ENCODE data around the gene NELL1. TPM values are rescaled to one million over a fixed set of nuclear protein-coding genes. Genes with fewer than 3 reads are reported as not detected.

The NELL1 gene
- total and polyA plus RNA-seq, 3 experiments from 2014 or later: not detected

GRCh38 chr11:21082853-21083252 is 413.5 kb downstream of the NELL1 start:
- no peak overlapping the region for H3K27ac ChIP-seq (ENCODE audit: low read depth, low read length)
- H3K27me3 ChIP-seq (ENCODE audit: insufficient read depth, low read length, poor library complexity, severe bottlenecking): no peaks in the 10 kb centered on the region
- no peaks in the 10 kb centered on the region for H3K9me3 ChIP-seq (ENCODE audit: low read length)
- H3K36me3 ChIP-seq (ENCODE audit: insufficient read depth, low read length): no peaks in the 10 kb centered on the region
- no peak overlapping the region for H3K27ac Mint-ChIP-seq
- POLR2A ChIA-PET: no interaction called here
- peaks cover 0 to 7% (median 5%) of the 10 kb centered on the region in 5 donors for H3K9me3 Mint-ChIP-seq
- no peak overlapping the region for H3K4me3 Mint-ChIP-seq
- CTCF ChIA-PET: no interaction called here
- no peaks in the 10 kb centered on the region for H3K4me1 ChIP-seq (ENCODE audit: insufficient read depth, low read length)
- no peaks in the 10 kb centered on the region for H3K27me3 Mint-ChIP-seq
- H3K36me3 Mint-ChIP-seq: no peaks in the 10 kb centered on the region
- no peak for DNase-seq
- no peak overlapping the region for H3K4me3 ChIP-seq (ENCODE audit: low read length)
- H3K4me1 Mint-ChIP-seq: no peaks in the 10 kb centered on the region

GRCh38 chr11:21088930-21089329 is 419.5 kb downstream of the NELL1 start:
- H3K4me1 ChIP-seq (ENCODE audit: insufficient read depth, low read length): no peaks in the 10 kb centered on the region
- POLR2A ChIA-PET: no interaction called here
- H3K4me3 ChIP-seq (ENCODE audit: low read length): no peak overlapping the region
- H3K36me3 ChIP-seq (ENCODE audit: insufficient read depth, low read length): no peaks in the 10 kb centered on the region
- H3K9me3 Mint-ChIP-seq: peaks cover 5 to 23% (median 13%) of the 10 kb centered on the region in 5 donors
- no peaks in the 10 kb centered on the region for H3K27me3 Mint-ChIP-seq
- no peak for DNase-seq
- H3K4me3 Mint-ChIP-seq: no peak overlapping the region
- H3K9me3 ChIP-seq (ENCODE audit: low read length): no peaks in the 10 kb centered on the region
- no peak overlapping the region for H3K27ac Mint-ChIP-seq
- H3K27me3 ChIP-seq (ENCODE audit: insufficient read depth, low read length, poor library complexity, severe bottlenecking): no peaks in the 10 kb centered on the region
- H3K27ac ChIP-seq (ENCODE audit: low read depth, low read length): no peak overlapping the region
- CTCF ChIA-PET: no interaction called here
- H3K4me1 Mint-ChIP-seq: no peaks in the 10 kb centered on the region
- H3K36me3 Mint-ChIP-seq: no peaks in the 10 kb centered on the region

GRCh38 chr11:21104641-21105040 is 435.3 kb downstream of the NELL1 start:
- POLR2A ChIA-PET: no interaction called here
- no peak overlapping the region for H3K27ac ChIP-seq (ENCODE audit: low read depth, low read length)

GRCh38 chr11:21105196-21105917 is 436.0 kb downstream of the NELL1 start:
- no peaks in the 10 kb centered on the region for H3K36me3 Mint-ChIP-seq
- H3K27me3 ChIP-seq (ENCODE audit: insufficient read depth, low read length, poor library complexity, severe bottlenecking): no peaks in the 10 kb centered on the region
- ChIA-PET CTCF (no interaction called here), POLR2A (no interaction called here)
- no peak overlapping the region for H3K27ac ChIP-seq (ENCODE audit: low read depth, low read length)
- H3K9me3 Mint-ChIP-seq: peaks cover 3 to 28% (median 11%) of the 10 kb centered on the region in 5 donors
- H3K4me3 ChIP-seq (ENCODE audit: low read length): no peak overlapping the region
- no peaks in the 10 kb centered on the region for H3K4me1 ChIP-seq (ENCODE audit: insufficient read depth, low read length)
- DNase-seq: no peak
- H3K27ac Mint-ChIP-seq: no peak overlapping the region
- no peaks in the 10 kb centered on the region for H3K27me3 Mint-ChIP-seq
- H3K9me3 ChIP-seq (ENCODE audit: low read length): no peaks in the 10 kb centered on the region
- no peak overlapping the region for H3K4me3 Mint-ChIP-seq
- H3K36me3 ChIP-seq (ENCODE audit: insufficient read depth, low read length): no peaks in the 10 kb centered on the region
- H3K4me1 Mint-ChIP-seq: no peaks in the 10 kb centered on the region

More at GRCh38 chr11:21104641-21105040, 435.3 kb downstream of the NELL1 start:
- Histone ChIP-seq H3K4me3 (ENCODE audit: low read length) (no peak overlapping the region), H3K4me1 (ENCODE audit: insufficient read depth, low read length) (no peaks in the 10 kb centered on the region), H3K9me3 (ENCODE audit: low read length) (no peaks in the 10 kb centered on the region), H3K27me3 (ENCODE audit: insufficient read depth, low read length, poor library complexity, severe bottlenecking) (no peaks in the 10 kb centered on the region), H3K36me3 (ENCODE audit: insufficient read depth, low read length) (no peaks in the 10 kb centered on the region)
- no peaks in the 10 kb centered on the region for H3K4me1 Mint-ChIP-seq
- H3K4me3 Mint-ChIP-seq: no peak overlapping the region
- no peaks in the 10 kb centered on the region for H3K36me3 Mint-ChIP-seq
- DNase-seq: no peak
- CTCF ChIA-PET: no interaction called here
- H3K27ac Mint-ChIP-seq: no peak overlapping the region
- H3K9me3 Mint-ChIP-seq: peaks cover 3 to 28% (median 11%) of the 10 kb centered on the region in 5 donors
- no peaks in the 10 kb centered on the region for H3K27me3 Mint-ChIP-seq

GRCh38 chr11:21109341-21109740 is 440.0 kb downstream of the NELL1 start:
- no peaks in the 10 kb centered on the region for H3K36me3 ChIP-seq (ENCODE audit: insufficient read depth, low read length)
- Mint-ChIP-seq H3K27me3 (no peaks in the 10 kb centered on the region), H3K27ac (no peak overlapping the region), H3K36me3 (no peaks in the 10 kb centered on the region), H3K9me3 (peaks cover 0 to 17% (median 9%) of the 10 kb centered on the region in 5 donors), H3K4me3 (no peak overlapping the region), H3K4me1 (no peaks in the 10 kb centered on the region)
- H3K4me1 ChIP-seq (ENCODE audit: insufficient read depth, low read length): no peaks in the 10 kb centered on the region
- H3K9me3 ChIP-seq (ENCODE audit: low read length): no peaks in the 10 kb centered on the region
- ChIA-PET CTCF (no interaction called here), POLR2A (no interaction called here)
- H3K27me3 ChIP-seq (ENCODE audit: insufficient read depth, low read length, poor library complexity, severe bottlenecking): no peaks in the 10 kb centered on the region
- DNase-seq: no peak
- no peak overlapping the region for H3K4me3 ChIP-seq (ENCODE audit: low read length)
- H3K27ac ChIP-seq (ENCODE audit: low read depth, low read length): no peak overlapping the region

- no peaks in the 10 kb centered on the region for H3K4me1 Mint-ChIP-seq
- H3K4me3 Mint-ChIP-seq: no peak overlapping the region
- Histone ChIP-seq H3K36me3 (ENCODE audit: insufficient read depth, low read length) (no peaks in the 10 kb centered on the region), H3K9me3 (ENCODE audit: low read length) (no peaks in the 10 kb centered on the region), H3K27me3 (ENCODE audit: insufficient read depth, low read length, poor library complexity, severe bottlenecking) (no peaks in the 10 kb centered on the region), H3K27ac (ENCODE audit: low read depth, low read length) (no peak overlapping the region), H3K4me3 (ENCODE audit: low read length) (no peak overlapping the region), H3K4me1 (ENCODE audit: insufficient read depth, low read length) (no peaks in the 10 kb centered on the region)
- H3K27ac Mint-ChIP-seq: no peak overlapping the region
- no peaks in the 10 kb centered on the region for H3K27me3 Mint-ChIP-seq
- POLR2A ChIA-PET: no interaction called here
- DNase-seq: no peak
- H3K9me3 Mint-ChIP-seq: peaks cover 0 to 21% (median 7%) of the 10 kb centered on the region in 5 donors
- no peaks in the 10 kb centered on the region for H3K36me3 Mint-ChIP-seq
- CTCF ChIA-PET: no interaction called here
Measured at GRCh38 chr11:21110415-21110814, 441.0 kb downstream of the NELL1 start.

GRCh38 chr11:21113876-21114275 is 444.5 kb downstream of the NELL1 start:
- no peak overlapping the region for H3K4me3 Mint-ChIP-seq
- no peaks in the 10 kb centered on the region for H3K27me3 ChIP-seq (ENCODE audit: insufficient read depth, low read length, poor library complexity, severe bottlenecking)
- CTCF ChIA-PET: no interaction called here
- H3K9me3 ChIP-seq (ENCODE audit: low read length): no peaks in the 10 kb centered on the region
- H3K36me3 Mint-ChIP-seq: no peaks in the 10 kb centered on the region
- H3K27me3 Mint-ChIP-seq: no peaks in the 10 kb centered on the region
- no peaks in the 10 kb centered on the region for H3K4me1 Mint-ChIP-seq
- H3K27ac Mint-ChIP-seq: no peak overlapping the region
- no peak overlapping the region for H3K4me3 ChIP-seq (ENCODE audit: low read length)
- H3K9me3 Mint-ChIP-seq: peaks cover 0 to 8% (median 6%) of the 10 kb centered on the region in 5 donors
- DNase-seq: no peak
- no peak overlapping the region for H3K27ac ChIP-seq (ENCODE audit: low read depth, low read length)
- H3K36me3 ChIP-seq (ENCODE audit: insufficient read depth, low read length): no peaks in the 10 kb centered on the region
- POLR2A ChIA-PET: no interaction called here
- no peaks in the 10 kb centered on the region for H3K4me1 ChIP-seq (ENCODE audit: insufficient read depth, low read length)

GRCh38 chr11:21116009-21116408 is 446.6 kb downstream of the NELL1 start:
- POLR2A ChIA-PET: no interaction called here

More at GRCh38 chr11:21116009-21116408, 446.6 kb downstream of the NELL1 start:
- Histone ChIP-seq H3K27me3 (ENCODE audit: insufficient read depth, low read length, poor library complexity, severe bottlenecking) (no peaks in the 10 kb centered on the region), H3K36me3 (ENCODE audit: insufficient read depth, low read length) (no peaks in the 10 kb centered on the region), H3K9me3 (ENCODE audit: low read length) (no peaks in the 10 kb centered on the region), H3K27ac (ENCODE audit: low read depth, low read length) (no peak overlapping the region), H3K4me3 (ENCODE audit: low read length) (no peak overlapping the region), H3K4me1 (ENCODE audit: insufficient read depth, low read length) (no peaks in the 10 kb centered on the region)
- CTCF ChIA-PET: no interaction called here
- Mint-ChIP-seq H3K27me3 (no peaks in the 10 kb centered on the region), H3K36me3 (no peaks in the 10 kb centered on the region), H3K27ac (no peak overlapping the region), H3K9me3 (peaks cover under 1 to 10% (median 6%) of the 10 kb centered on the region in 5 donors), H3K4me3 (no peak overlapping the region), H3K4me1 (no peaks in the 10 kb centered on the region)
- DNase-seq: no peak

Measured in CD8-positive, alpha-beta memory T cell (primary cell).